GM21619 (cell line): Measurements from ENCODE around the gene POMT2.

ENCODE experiments used
- ATAC-seq: cut with Tn5 transposase; IDR thresholded peaks from one replicate; pipeline ENCODE4 v1.9.1; 2021; ENCODE audit not compliant: unreplicated experiment

POMT2 gene

GRCh38 chr14:77242752-77243151 lies 77.9 kb downstream of the POMT2 start:
- ATAC-seq: no peak

- ATAC-seq: no peak
Measured at GRCh38 chr14:77241955-77242354, 78.7 kb downstream of the POMT2 start.

GRCh38 chr14:77240336-77240915 lies 80.3 kb downstream of the POMT2 start:
- no peak for ATAC-seq

- ATAC-seq: no peak
Measured at GRCh38 chr14:77239412-77239811, 81.3 kb downstream of the POMT2 start.

GRCh38 chr14:77238996-77239395 lies 81.7 kb downstream of the POMT2 start:
- ATAC-seq: no peak

GRCh38 chr14:77238356-77238755 lies 82.3 kb downstream of the POMT2 start:
- ATAC-seq: no peak

GRCh38 chr14:77236814-77237213 lies 83.9 kb downstream of the POMT2 start:
- no peak for ATAC-seq

GRCh38 chr14:77231721-77232120 lies 89.0 kb downstream of the POMT2 start:
- ATAC-seq: no peak

- ATAC-seq: no peak
Measured at GRCh38 chr14:77230914-77231313, 89.8 kb downstream of the POMT2 start.

- no peak for ATAC-seq
Measured at GRCh38 chr14:77228056-77228455, 92.6 kb downstream of the POMT2 start.

GRCh38 chr14:77225892-77226557 lies 94.7 kb downstream of the POMT2 start:
- ATAC-seq: no peak

- ATAC-seq: no peak
Measured at GRCh38 chr14:77225254-77225653, 95.4 kb downstream of the POMT2 start.
